Gastroesophageal sphincter (tissue), 3 donors: ENCODE measurements around the gene CLCA1.

Experiments used
- POLR2AphosphoS5 ChIP-seq: sonication (generic); formaldehyde crosslinking; IDR thresholded peaks from one replicate; pipeline ENCODE4 v1.6.1; 2017; ENCODE audit warnings: antibody characterized with exemption
- TF ChIP-seq, protein P1 (sequence below), 4 experiments: fragments of 200-600 bp in 2 of 4; fragments of 450-650 bp in 2 of 4; sonication (generic) in 1 of 4; IDR thresholded peaks; one replicate each; pipeline ENCODE4 v1.5.1; 2017 to 2019; ENCODE audit warnings: antibody characterized with exemption in 4 of 4, mild to moderate bottlenecking in 2 of 4, moderate library complexity in 2 of 4

DNA sequence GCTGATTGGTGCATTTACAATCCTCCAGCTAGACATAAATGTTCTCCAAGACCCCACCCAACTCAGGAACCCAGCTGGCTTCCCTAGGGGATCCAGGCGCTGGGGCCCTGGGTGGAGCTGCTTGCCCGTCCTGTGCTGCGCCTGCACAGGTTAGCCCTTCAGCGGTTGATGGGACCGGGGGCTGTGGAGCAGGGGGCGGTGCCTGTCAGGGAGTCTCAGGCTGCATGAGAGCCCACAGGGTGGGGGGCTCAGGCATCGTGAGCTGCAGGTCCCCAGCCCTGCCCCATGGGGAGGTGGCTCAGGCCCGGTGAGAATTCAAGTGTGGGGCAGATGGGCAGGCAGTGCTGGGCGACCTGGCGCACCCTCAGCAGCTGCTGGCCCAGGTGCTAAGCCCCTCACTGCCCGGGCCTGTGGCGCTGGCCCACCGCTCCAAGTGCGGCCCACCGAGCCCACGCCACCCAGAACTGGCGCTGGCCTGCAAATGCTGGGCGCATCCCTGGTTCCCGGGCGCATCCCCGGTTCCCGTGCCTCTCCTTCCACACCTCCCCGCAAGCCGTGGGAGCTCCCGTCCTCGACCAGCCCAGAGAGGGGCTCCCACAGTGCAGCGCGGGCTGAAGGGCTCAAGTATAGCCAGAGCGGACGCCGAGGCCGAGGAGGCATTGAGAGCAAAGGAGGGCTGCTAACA lies 55.1 kb downstream of the CLCA1 start:
- TF ChIP-seq, protein P1, sequence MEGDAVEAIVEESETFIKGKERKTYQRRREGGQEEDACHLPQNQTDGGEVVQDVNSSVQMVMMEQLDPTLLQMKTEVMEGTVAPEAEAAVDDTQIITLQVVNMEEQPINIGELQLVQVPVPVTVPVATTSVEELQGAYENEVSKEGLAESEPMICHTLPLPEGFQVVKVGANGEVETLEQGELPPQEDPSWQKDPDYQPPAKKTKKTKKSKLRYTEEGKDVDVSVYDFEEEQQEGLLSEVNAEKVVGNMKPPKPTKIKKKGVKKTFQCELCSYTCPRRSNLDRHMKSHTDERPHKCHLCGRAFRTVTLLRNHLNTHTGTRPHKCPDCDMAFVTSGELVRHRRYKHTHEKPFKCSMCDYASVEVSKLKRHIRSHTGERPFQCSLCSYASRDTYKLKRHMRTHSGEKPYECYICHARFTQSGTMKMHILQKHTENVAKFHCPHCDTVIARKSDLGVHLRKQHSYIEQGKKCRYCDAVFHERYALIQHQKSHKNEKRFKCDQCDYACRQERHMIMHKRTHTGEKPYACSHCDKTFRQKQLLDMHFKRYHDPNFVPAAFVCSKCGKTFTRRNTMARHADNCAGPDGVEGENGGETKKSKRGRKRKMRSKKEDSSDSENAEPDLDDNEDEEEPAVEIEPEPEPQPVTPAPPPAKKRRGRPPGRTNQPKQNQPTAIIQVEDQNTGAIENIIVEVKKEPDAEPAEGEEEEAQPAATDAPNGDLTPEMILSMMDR (IDR thresholded peaks at IDR 0.05) = no peak
- TF ChIP-seq POLR2AphosphoS5 = no peak
